ENCODE results near the gene SLC26A3. TPM values are rescaled to one million over a fixed set of nuclear protein-coding genes. Genes with fewer than 3 reads are reported as not detected.

Gene SLC26A3
- total and polyA plus RNA-seq, 4 donors, result 1.3 to 20.9 TPM; not detected in 2

GRCh38 chr7:107827501-107827900 lies 24.5 kb upstream of the SLC26A3 start:
- ATAC-seq (ENCODE audit: low FRiP score), result no peak
- Histone ChIP-seq H3K36me3 (ENCODE audit: control insufficient read depth in 1 of 2, insufficient read depth in 2 of 2, low read length in 1 of 2) (no peaks in the 10 kb centered on the region), H3K4me1 (ENCODE audit: control insufficient read depth in 1 of 2, insufficient read depth in 2 of 2, low read length in 2 of 2) (no peaks in the 10 kb centered on the region), H3K27me3 (ENCODE audit: control insufficient read depth in 1 of 2, insufficient read depth in 2 of 2, low read length in 1 of 2) (no peaks in the 10 kb centered on the region), H3K9me3 (ENCODE audit: control insufficient read depth, low read length) (peaks cover 2% of the 10 kb centered on the region), H3K4me3 (ENCODE audit: low read length in 2 of 2) (no peak overlapping the region), H3K27ac (ENCODE audit: low read depth in 1 of 2, low read length in 2 of 2) (no peak overlapping the region)
- intact Hi-C loops (cut with DNase I), result no loop called here
- WGBS, 2 donors, result 69 to 70% methylated on average over 2 of the region's 2 CpGs
- no peak for DNase-seq

GRCh38 chr7:107826451-107826850 lies 23.4 kb upstream of the SLC26A3 start:
- H3K9me3 ChIP-seq (ENCODE audit: control insufficient read depth, low read length), result peaks cover 2% of the 10 kb centered on the region
- no peaks in the 10 kb centered on the region for H3K36me3 ChIP-seq (ENCODE audit: control insufficient read depth in 1 of 2, insufficient read depth in 2 of 2, low read length in 1 of 2)
- no peaks in the 10 kb centered on the region for H3K4me1 ChIP-seq (ENCODE audit: control insufficient read depth in 1 of 2, insufficient read depth in 2 of 2, low read length in 2 of 2)
- 69 to 74% methylated on average over 2 of the region's 2 CpGs for WGBS, 2 donors
- no peak overlapping the region for H3K4me3 ChIP-seq (ENCODE audit: low read length in 2 of 2)
- H3K27ac ChIP-seq (ENCODE audit: low read depth in 1 of 2, low read length in 2 of 2), result no peak overlapping the region
- intact Hi-C loops (cut with DNase I), result no loop called here
- H3K27me3 ChIP-seq (ENCODE audit: control insufficient read depth in 1 of 2, insufficient read depth in 2 of 2, low read length in 1 of 2), result no peaks in the 10 kb centered on the region
- DNase-seq, result no peak
- no peak for ATAC-seq (ENCODE audit: low FRiP score)

- Histone ChIP-seq H3K4me3 (ENCODE audit: low read length in 2 of 2) (no peak overlapping the region), H3K27ac (ENCODE audit: low read depth in 1 of 2, low read length in 2 of 2) (no peak overlapping the region), H3K4me1 (ENCODE audit: control insufficient read depth in 1 of 2, insufficient read depth in 2 of 2, low read length in 2 of 2) (no peaks in the 10 kb centered on the region), H3K27me3 (ENCODE audit: control insufficient read depth in 1 of 2, insufficient read depth in 2 of 2, low read length in 1 of 2) (no peaks in the 10 kb centered on the region), H3K36me3 (ENCODE audit: control insufficient read depth in 1 of 2, insufficient read depth in 2 of 2, low read length in 1 of 2) (no peaks in the 10 kb centered on the region), H3K9me3 (ENCODE audit: control insufficient read depth, low read length) (peaks cover 2% of the 10 kb centered on the region)
- ATAC-seq (ENCODE audit: low FRiP score) (no peak), DNase-seq (no peak)
- WGBS, 2 donors, result 74 to 78% methylated on average over 1 of the region's 1 CpG
- intact Hi-C loops (cut with DNase I), result no loop called here
Measured at GRCh38 chr7:107824858-107825257, 21.8 kb upstream of the SLC26A3 start.

GRCh38 chr7:107818622-107819021 lies 15.6 kb upstream of the SLC26A3 start:
- Histone ChIP-seq H3K27me3 (ENCODE audit: control insufficient read depth in 1 of 2, insufficient read depth in 2 of 2, low read length in 1 of 2) (no peaks in the 10 kb centered on the region), H3K9me3 (ENCODE audit: control insufficient read depth, low read length) (no peaks in the 10 kb centered on the region), H3K4me3 (ENCODE audit: low read length in 2 of 2) (no peak overlapping the region), H3K4me1 (ENCODE audit: control insufficient read depth in 1 of 2, insufficient read depth in 2 of 2, low read length in 2 of 2) (no peaks in the 10 kb centered on the region), H3K36me3 (ENCODE audit: control insufficient read depth in 1 of 2, insufficient read depth in 2 of 2, low read length in 1 of 2) (no peaks in the 10 kb centered on the region), H3K27ac (ENCODE audit: low read depth in 1 of 2, low read length in 2 of 2) (no peak overlapping the region)
- ATAC-seq (ENCODE audit: low FRiP score) (no peak), DNase-seq (no peak)
- 55 to 59% methylated on average over 2 of the region's 2 CpGs for WGBS, 2 donors
- intact Hi-C loops (cut with DNase I), result no loop called here

- H3K9me3 ChIP-seq (ENCODE audit: control insufficient read depth, low read length), result no peaks in the 10 kb centered on the region
- no peak for ATAC-seq (ENCODE audit: low FRiP score)
- 35% methylated on average over 6 of the region's 6 CpGs for WGBS, 2 donors
- no peak overlapping the region for H3K4me3 ChIP-seq (ENCODE audit: low read length in 2 of 2)
- no peaks in the 10 kb centered on the region for H3K4me1 ChIP-seq (ENCODE audit: control insufficient read depth in 1 of 2, insufficient read depth in 2 of 2, low read length in 2 of 2)
- H3K27ac ChIP-seq (ENCODE audit: low read depth in 1 of 2, low read length in 2 of 2), result no peak overlapping the region
- intact Hi-C loops (cut with DNase I), result no loop called here
- no peaks in the 10 kb centered on the region for H3K36me3 ChIP-seq (ENCODE audit: control insufficient read depth in 1 of 2, insufficient read depth in 2 of 2, low read length in 1 of 2)
- no peaks in the 10 kb centered on the region for H3K27me3 ChIP-seq (ENCODE audit: control insufficient read depth in 1 of 2, insufficient read depth in 2 of 2, low read length in 1 of 2)
- no peak for DNase-seq
Measured at GRCh38 chr7:107816011-107816566, 13.1 kb upstream of the SLC26A3 start.

- DNase-seq (no peak), ATAC-seq (ENCODE audit: low FRiP score) (no peak)
- 49 to 54% methylated on average over 4 of the region's 4 CpGs for WGBS, 2 donors
- intact Hi-C loops (cut with DNase I), result no loop called here
- no peak overlapping the region for H3K4me3 ChIP-seq (ENCODE audit: low read length in 2 of 2)
- no peaks in the 10 kb centered on the region for H3K4me1 ChIP-seq (ENCODE audit: control insufficient read depth in 1 of 2, insufficient read depth in 2 of 2, low read length in 2 of 2)
- no peak overlapping the region for H3K27ac ChIP-seq (ENCODE audit: low read depth in 1 of 2, low read length in 2 of 2)
- H3K36me3 ChIP-seq (ENCODE audit: control insufficient read depth in 1 of 2, insufficient read depth in 2 of 2, low read length in 1 of 2), result no peaks in the 10 kb centered on the region
- no peaks in the 10 kb centered on the region for H3K27me3 ChIP-seq (ENCODE audit: control insufficient read depth in 1 of 2, insufficient read depth in 2 of 2, low read length in 1 of 2)
- H3K9me3 ChIP-seq (ENCODE audit: control insufficient read depth, low read length), result no peaks in the 10 kb centered on the region
Measured at GRCh38 chr7:107815254-107815882, 12.3 kb upstream of the SLC26A3 start.

GRCh38 chr7:107813524-107813923 lies 10.5 kb upstream of the SLC26A3 start:
- no peaks in the 10 kb centered on the region for H3K27me3 ChIP-seq (ENCODE audit: control insufficient read depth in 1 of 2, insufficient read depth in 2 of 2, low read length in 1 of 2)
- no peak overlapping the region for H3K27ac ChIP-seq (ENCODE audit: low read depth in 1 of 2, low read length in 2 of 2)
- no peak overlapping the region for H3K4me3 ChIP-seq (ENCODE audit: low read length in 2 of 2)
- no peak for ATAC-seq (ENCODE audit: low FRiP score)
- H3K36me3 ChIP-seq (ENCODE audit: control insufficient read depth in 1 of 2, insufficient read depth in 2 of 2, low read length in 1 of 2), result no peaks in the 10 kb centered on the region
- DNase-seq, result no peak
- peaks cover 3% of the 10 kb centered on the region for H3K9me3 ChIP-seq (ENCODE audit: control insufficient read depth, low read length)
- intact Hi-C loops (cut with DNase I), result no loop called here
- 78 to 80% methylated on average over 3 of the region's 3 CpGs for WGBS, 2 donors
- H3K4me1 ChIP-seq (ENCODE audit: control insufficient read depth in 1 of 2, insufficient read depth in 2 of 2, low read length in 2 of 2), result no peaks in the 10 kb centered on the region

- intact Hi-C loops (cut with DNase I), result no loop called here
- peaks cover 3% of the 10 kb centered on the region for H3K9me3 ChIP-seq (ENCODE audit: control insufficient read depth, low read length)
- H3K27me3 ChIP-seq (ENCODE audit: control insufficient read depth in 1 of 2, insufficient read depth in 2 of 2, low read length in 1 of 2), result no peaks in the 10 kb centered on the region
- ATAC-seq (ENCODE audit: low FRiP score) (no peak), DNase-seq (no peak)
- H3K4me1 ChIP-seq (ENCODE audit: control insufficient read depth in 1 of 2, insufficient read depth in 2 of 2, low read length in 2 of 2), result no peaks in the 10 kb centered on the region
- H3K27ac ChIP-seq (ENCODE audit: low read depth in 1 of 2, low read length in 2 of 2), result no peak overlapping the region
- WGBS, 2 donors, result 72 to 73% methylated on average over 5 of the region's 5 CpGs
- H3K36me3 ChIP-seq (ENCODE audit: control insufficient read depth in 1 of 2, insufficient read depth in 2 of 2, low read length in 1 of 2), result no peaks in the 10 kb centered on the region
- H3K4me3 ChIP-seq (ENCODE audit: low read length in 2 of 2), result no peak overlapping the region
Measured at GRCh38 chr7:107811934-107812333, 8.9 kb upstream of the SLC26A3 start.

- ATAC-seq (ENCODE audit: low FRiP score) (no peak), DNase-seq (no peak)
- WGBS, 2 donors, result 59 to 75% methylated on average over 3 of the region's 3 CpGs
- no peaks in the 10 kb centered on the region for H3K4me1 ChIP-seq (ENCODE audit: control insufficient read depth in 1 of 2, insufficient read depth in 2 of 2, low read length in 2 of 2)
- intact Hi-C loops (cut with DNase I), result no loop called here
- H3K27me3 ChIP-seq (ENCODE audit: control insufficient read depth in 1 of 2, insufficient read depth in 2 of 2, low read length in 1 of 2), result no peaks in the 10 kb centered on the region
- no peaks in the 10 kb centered on the region for H3K36me3 ChIP-seq (ENCODE audit: control insufficient read depth in 1 of 2, insufficient read depth in 2 of 2, low read length in 1 of 2)
- no peak overlapping the region for H3K4me3 ChIP-seq (ENCODE audit: low read length in 2 of 2)
- no peak overlapping the region for H3K27ac ChIP-seq (ENCODE audit: low read depth in 1 of 2, low read length in 2 of 2)
- H3K9me3 ChIP-seq (ENCODE audit: control insufficient read depth, low read length), result peaks cover 3% of the 10 kb centered on the region
Measured at GRCh38 chr7:107810626-107811025, 7.6 kb upstream of the SLC26A3 start.

Measured in aorta (tissue), 5 donors.